Breast epithelium (tissue), 4 donors: ENCODE data around the gene ADRA2B. TPM values are rescaled to one million over a fixed set of nuclear protein-coding genes. Genes with fewer than 3 reads are reported as not detected.

Experiments
- DNase-seq, 2 donors: peaks; one replicate each; pipeline ENCODE4 v3.0.0-alpha.2; 2019; ENCODE audit warnings: low spot score in 2 of 2
- H3K27ac ChIP-seq, 2 donors: fragments of 200-600 bp; sonication (generic) in 1 of 2; one replicate each; pipeline ENCODE4 v1.5.1; 2016 to 2019; ENCODE audit warnings: mild to moderate bottlenecking in 1 of 2
- H3K27me3 ChIP-seq, 2 donors: fragments of 200-600 bp; sonication (generic) in 1 of 2; one replicate each; pipeline versions ENCODE4 v1.5.1 to v1.6.0; 2017 to 2019; ENCODE audit warnings: control low read depth in 1 of 2, mild to moderate bottlenecking in 1 of 2
- H3K36me3 ChIP-seq: fragments of 200-600 bp; one replicate; pipeline ENCODE4 v1.5.1; 2019
- H3K4me1 ChIP-seq, 2 donors: fragments of 200-600 bp; sonication (generic); one replicate each; pipeline ENCODE4 v1.5.1; 2016 to 2019; ENCODE audit warnings: control low read depth in 1 of 2
- H3K4me3 ChIP-seq, 3 donors: fragments of 200-600 bp; sonication (generic); 1 replicate in 2 of 3; 2 replicates in 1 of 3; pipeline ENCODE4 v1.5.1; 2016 to 2019; ENCODE audit warnings: mild to moderate bottlenecking in 3 of 3, moderate library complexity in 2 of 3
- H3K9me3 ChIP-seq, 2 donors: fragments of 200-600 bp; sonication (generic) in 1 of 2; one replicate each; pipeline ENCODE4 v1.5.1; 2016 to 2019; ENCODE audit warnings: control low read depth in 1 of 2
- POLR2A ChIP-seq: fragments of 450-650 bp; IDR thresholded peaks from one replicate; pipeline ENCODE4 v1.6.1; 2016; ENCODE audit warnings: antibody characterized with exemption, mild to moderate bottlenecking, moderate library complexity
- POLR2AphosphoS5 ChIP-seq, 3 donors: sonication (generic); formaldehyde crosslinking; IDR thresholded peaks; one replicate each; pipeline ENCODE4 v1.6.1; 2017; ENCODE audit warnings: antibody characterized with exemption in 3 of 3
- intact Hi-C: fragments of 100-400 bp; cut with DNase I; formaldehyde crosslinking; loops from one replicate; pipeline ENCODE4 v1.15.1; 2023; ENCODE audit warnings: low total_unique reads
- total RNA-seq, 3 donors: library from RNA; depleted of rRNA; stranded (reverse); fragments of >200 nt; gene quantifications; one replicate each; pipeline ENCODE4 v1.1.0, GENCODE V29; 2016
- TF ChIP-seq, protein P1 (sequence below), 3 donors: fragments of 450-650 bp; IDR thresholded peaks; one replicate each; pipeline ENCODE4 v1.5.1; 2016 to 2017; ENCODE audit warnings: antibody characterized with exemption in 3 of 3, mild to moderate bottlenecking in 3 of 3, moderate library complexity in 3 of 3

The ADRA2B gene
- total RNA-seq, 3 donors from 2014 or later = 1.3 to 1.6 (median 1.4) TPM

DNA sequence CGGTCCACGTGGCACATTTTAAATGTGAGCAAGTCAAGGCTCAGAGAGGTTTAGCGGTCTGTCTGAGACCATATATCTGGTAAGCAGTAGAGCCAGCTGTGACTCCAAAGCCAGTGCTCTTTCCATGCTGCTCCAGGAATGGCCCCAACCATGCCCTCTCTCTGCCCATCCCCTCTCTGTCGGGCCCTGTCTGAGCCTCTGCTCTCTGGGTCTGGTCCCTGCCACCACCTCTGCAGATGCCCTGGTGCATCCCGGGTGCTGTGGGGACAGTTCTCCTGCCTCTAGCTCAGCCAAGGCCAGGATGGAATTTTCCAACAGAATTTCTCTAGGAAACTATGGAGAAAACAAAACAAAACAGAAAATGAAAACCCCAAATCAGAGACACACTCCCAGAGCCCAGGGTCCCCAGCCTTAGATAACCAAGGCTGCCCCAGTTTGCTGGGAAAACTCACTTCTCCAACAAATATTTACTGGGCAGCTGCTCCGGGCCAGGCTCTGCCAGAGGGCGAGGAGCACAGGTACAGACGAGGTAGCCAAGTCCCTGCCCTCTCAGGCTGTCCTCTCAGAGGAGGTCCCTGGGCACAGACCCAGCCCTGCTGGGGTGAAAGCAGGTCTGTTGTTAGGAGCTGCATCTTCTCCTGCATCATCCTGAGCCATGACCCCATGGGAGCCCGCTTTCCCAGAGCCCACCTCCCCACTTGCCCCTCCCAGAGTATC, 9.2 kb downstream of the ADRA2B start:
- no peak overlapping the region for H3K4me3 ChIP-seq
- H3K27me3 ChIP-seq = no peaks in the 10 kb centered on the region
- H3K4me1 ChIP-seq = no peaks in the 10 kb centered on the region
- TF ChIP-seq POLR2A (no peak), POLR2AphosphoS5 (IDR thresholded peaks at IDR 0.05) (no peak)
- TF ChIP-seq, protein P1, sequence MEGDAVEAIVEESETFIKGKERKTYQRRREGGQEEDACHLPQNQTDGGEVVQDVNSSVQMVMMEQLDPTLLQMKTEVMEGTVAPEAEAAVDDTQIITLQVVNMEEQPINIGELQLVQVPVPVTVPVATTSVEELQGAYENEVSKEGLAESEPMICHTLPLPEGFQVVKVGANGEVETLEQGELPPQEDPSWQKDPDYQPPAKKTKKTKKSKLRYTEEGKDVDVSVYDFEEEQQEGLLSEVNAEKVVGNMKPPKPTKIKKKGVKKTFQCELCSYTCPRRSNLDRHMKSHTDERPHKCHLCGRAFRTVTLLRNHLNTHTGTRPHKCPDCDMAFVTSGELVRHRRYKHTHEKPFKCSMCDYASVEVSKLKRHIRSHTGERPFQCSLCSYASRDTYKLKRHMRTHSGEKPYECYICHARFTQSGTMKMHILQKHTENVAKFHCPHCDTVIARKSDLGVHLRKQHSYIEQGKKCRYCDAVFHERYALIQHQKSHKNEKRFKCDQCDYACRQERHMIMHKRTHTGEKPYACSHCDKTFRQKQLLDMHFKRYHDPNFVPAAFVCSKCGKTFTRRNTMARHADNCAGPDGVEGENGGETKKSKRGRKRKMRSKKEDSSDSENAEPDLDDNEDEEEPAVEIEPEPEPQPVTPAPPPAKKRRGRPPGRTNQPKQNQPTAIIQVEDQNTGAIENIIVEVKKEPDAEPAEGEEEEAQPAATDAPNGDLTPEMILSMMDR (IDR thresholded peaks at IDR 0.05) = no peak
- no peaks in the 10 kb centered on the region for H3K36me3 ChIP-seq
- DNase-seq = no peak
- H3K9me3 ChIP-seq = peaks cover 10 to 14% of the 10 kb centered on the region in 2 donors
- no peak overlapping the region for H3K27ac ChIP-seq
- intact Hi-C loops = no loop called here

DNA sequence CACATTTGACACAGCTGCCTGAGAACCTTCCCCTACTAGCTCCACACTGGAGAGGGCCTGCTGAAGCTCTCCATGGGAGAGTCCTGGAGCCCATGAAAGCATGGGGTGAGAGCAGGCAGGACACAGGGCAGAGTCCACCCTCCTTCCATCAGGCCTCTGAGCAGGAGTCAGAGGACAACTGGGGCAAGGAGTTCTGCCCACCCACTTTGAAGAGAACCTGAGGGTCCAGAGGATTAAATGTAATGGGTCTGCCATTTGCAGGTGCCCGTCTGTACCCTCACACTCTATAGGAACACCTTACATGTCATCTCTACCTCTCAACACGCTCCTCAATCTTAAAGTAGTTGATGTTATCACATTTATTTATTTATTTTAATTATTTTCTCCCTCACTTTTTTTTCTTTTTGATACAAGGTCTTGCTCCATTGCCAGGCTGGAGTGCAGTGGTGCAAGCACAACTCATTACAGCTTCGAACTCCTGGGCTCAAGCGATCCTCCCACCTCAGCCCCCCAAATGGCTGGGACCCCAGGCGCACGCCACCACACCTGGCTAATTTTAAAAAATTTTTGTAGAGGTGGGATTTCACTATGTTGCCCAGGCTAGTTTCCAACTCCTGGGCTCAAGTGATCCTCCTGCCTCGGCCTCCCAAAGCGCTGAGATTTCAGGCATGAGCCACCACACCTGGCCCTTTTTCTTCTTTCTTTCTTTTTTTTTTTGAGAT, 10.2 kb downstream of the ADRA2B start:
- no peaks in the 10 kb centered on the region for H3K36me3 ChIP-seq
- H3K9me3 ChIP-seq = peaks cover 10 to 14% of the 10 kb centered on the region in 2 donors
- DNase-seq = no peak
- no peak overlapping the region for H3K4me3 ChIP-seq
- TF ChIP-seq POLR2A = no peak
- TF ChIP-seq, protein P1 (IDR thresholded peaks at IDR 0.05) = no peak
- no peak for TF ChIP-seq POLR2AphosphoS5 (IDR thresholded peaks at IDR 0.05)
- no peaks in the 10 kb centered on the region for H3K27me3 ChIP-seq
- no peaks in the 10 kb centered on the region for H3K4me1 ChIP-seq
- intact Hi-C loops = no loop called here
- no peak overlapping the region for H3K27ac ChIP-seq

DNA sequence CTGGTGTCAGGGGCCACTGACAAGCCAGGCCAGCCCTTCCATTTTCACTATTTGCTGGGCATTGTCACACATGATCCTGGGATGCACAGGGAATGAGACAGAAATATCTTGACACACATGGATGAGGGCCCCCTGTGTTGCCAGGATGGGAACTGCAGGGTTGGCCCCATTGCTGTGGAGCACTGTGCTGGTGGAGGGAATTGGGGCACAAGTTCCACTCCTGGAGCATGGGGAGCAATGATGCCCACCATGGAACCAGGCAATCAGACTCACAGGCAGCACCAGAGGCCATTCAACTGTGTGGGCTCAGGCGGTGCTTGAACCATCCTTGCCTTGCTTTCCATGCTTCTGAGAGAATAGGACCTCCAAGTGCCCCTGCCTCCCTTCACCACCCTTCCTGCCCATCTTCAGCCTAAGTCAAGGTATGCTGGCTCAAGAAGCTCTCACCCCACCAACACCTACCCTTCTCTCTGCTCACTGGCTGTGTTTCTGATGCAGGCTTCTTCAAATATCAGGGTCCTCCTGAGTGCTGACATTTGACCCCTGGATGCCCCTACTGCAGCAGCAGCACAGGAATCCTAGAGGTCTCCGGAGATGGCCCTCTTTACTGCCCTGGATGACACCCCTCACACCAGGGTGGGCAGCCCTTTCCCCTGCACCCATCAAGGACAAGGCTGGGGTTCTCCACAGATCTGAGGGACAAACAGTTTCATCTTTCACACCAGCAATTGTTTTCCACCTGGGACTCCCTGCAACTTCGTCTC, 11.0 kb downstream of the ADRA2B start:
- intact Hi-C loops = no loop called here
- H3K27ac ChIP-seq = no peak overlapping the region
- no peaks in the 10 kb centered on the region for H3K4me1 ChIP-seq
- no peak for DNase-seq
- H3K9me3 ChIP-seq = peaks cover 10 to 14% of the 10 kb centered on the region in 2 donors
- no peaks in the 10 kb centered on the region for H3K27me3 ChIP-seq
- TF ChIP-seq POLR2AphosphoS5 (IDR thresholded peaks at IDR 0.05) = no peak
- TF ChIP-seq, protein P1 (IDR thresholded peaks at IDR 0.05) = no peak
- TF ChIP-seq POLR2A = no peak
- no peak overlapping the region for H3K4me3 ChIP-seq
- no peaks in the 10 kb centered on the region for H3K36me3 ChIP-seq

DNA sequence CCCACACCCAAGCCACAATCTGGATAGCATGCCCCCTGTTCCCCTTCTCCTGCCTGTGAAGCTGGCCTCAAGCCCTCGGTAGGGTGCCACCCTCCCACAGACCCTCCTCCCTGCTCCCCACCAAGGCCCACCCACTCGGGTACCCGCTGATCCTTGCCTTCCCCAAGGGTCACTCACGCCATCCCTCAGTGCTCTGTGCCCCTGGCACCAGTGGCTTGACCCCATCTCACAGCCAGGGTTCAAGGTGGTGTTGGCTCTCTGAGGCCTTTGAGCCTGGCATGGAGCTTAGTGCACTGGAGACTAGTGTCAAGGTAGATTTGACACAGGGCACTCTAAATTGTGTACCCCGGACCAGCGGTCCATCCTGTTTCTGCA, 11.9 kb downstream of the ADRA2B start:
- Histone ChIP-seq H3K27me3 (no peaks in the 10 kb centered on the region), H3K9me3 (peaks cover 10 to 14% of the 10 kb centered on the region in 2 donors), H3K27ac (peak overlapping the region in 1 of 2 donors; percentile 7), H3K4me1 (no peaks in the 10 kb centered on the region), H3K36me3 (no peaks in the 10 kb centered on the region), H3K4me3 (no peak overlapping the region)
- peak in 1 of 2 donors; percentile 33 for DNase-seq
- TF ChIP-seq POLR2A (no peak), POLR2AphosphoS5 (IDR thresholded peaks at IDR 0.05) (no peak)
- TF ChIP-seq, protein P1 (IDR thresholded peaks at IDR 0.05) = no peak
- intact Hi-C loops = no loop called here
